Neural progenitor cell (in vitro differentiated cells): Measurements from ENCODE around the gene RHBDL1. TPM values are rescaled to one million over a fixed set of nuclear protein-coding genes. Genes with fewer than 3 reads are reported as not detected.
A peak's percentile ranks its signal among the peaks of the same experiment; 100 is the strongest.

ENCODE experiments used
- DNase-seq: peaks from one replicate; pipeline ENCODE4 v3.0.0-alpha.2; 2016; ENCODE audit warnings: low spot score
- H2AFZ ChIP-seq: fragments of 200-600 bp; sonication (generic); replicated peaks from 2 replicates; pipeline ENCODE4 v1.6.1; 2016; ENCODE audit warnings: antibody characterized with exemption
- H3F3A ChIP-seq: fragments of 200-600 bp; sonication (generic); 2 replicates; pipeline ENCODE4 v1.6.1; 2016; ENCODE audit warnings: antibody characterized with exemption, low read depth
- H3K27ac ChIP-seq: fragments of 200-600 bp; sonication (generic); 2 replicates; pipeline ENCODE4 v1.5.1; 2016; ENCODE audit warnings: mild to moderate bottlenecking
- H3K27me3 ChIP-seq: fragments of 200-600 bp; sonication (generic); 2 replicates; pipeline ENCODE4 v1.6.1; 2016; ENCODE audit warnings: mild to moderate bottlenecking, moderate library complexity
- H3K36me3 ChIP-seq: fragments of 200-600 bp; sonication (generic); 2 replicates; pipeline ENCODE4 v1.5.1; 2016
- H3K4me1 ChIP-seq: fragments of 200-600 bp; sonication (generic); 2 replicates; pipeline ENCODE4 v1.6.1; 2016; ENCODE audit warnings: mixed run types
- H3K4me2 ChIP-seq: fragments of 200-600 bp; sonication (generic); 2 replicates; pipeline ENCODE4 v1.6.1; 2016
- H3K4me3 ChIP-seq: fragments of 200-600 bp; sonication (generic); 2 replicates; pipeline ENCODE4 v1.5.1; 2016
- H3K79me2 ChIP-seq: fragments of 200-600 bp; sonication (generic); 2 replicates; pipeline ENCODE4 v1.6.1; 2016; ENCODE audit warnings: low read depth
- H3K9ac ChIP-seq: fragments of 200-600 bp; sonication (generic); 2 replicates; pipeline ENCODE4 v1.6.1; 2016
- H3K9me3 ChIP-seq: fragments of 200-600 bp; sonication (generic); 2 replicates; pipeline ENCODE4 v1.5.1; 2016; ENCODE audit warnings: low read depth
- H4K20me1 ChIP-seq: fragments of 200-600 bp; sonication (generic); 2 replicates; pipeline ENCODE4 v1.6.1; 2016; ENCODE audit warnings: low read depth
- H3K27ac Mint-ChIP-seq: 3 replicates; pipeline ENCODE4 v1.8.0; 2021; ENCODE audit warnings: mixed read lengths
- H3K27me3 Mint-ChIP-seq: 2 replicates; pipeline ENCODE4 v1.8.0; 2022; ENCODE audit warnings: low read depth, mild to moderate bottlenecking, inconsistent platforms, moderate library complexity, mixed read lengths; ENCODE audit not compliant: insufficient read depth
- H3K36me3 Mint-ChIP-seq: 3 replicates; pipeline ENCODE4 v1.8.0; 2021; ENCODE audit warnings: mixed read lengths
- H3K4me1 Mint-ChIP-seq: 3 replicates; pipeline ENCODE4 v1.8.0; 2021; ENCODE audit warnings: mixed read lengths
- H3K4me3 Mint-ChIP-seq: 3 replicates; pipeline ENCODE4 v1.8.0; 2021; ENCODE audit warnings: mild to moderate bottlenecking, moderate library complexity, mixed read lengths
- H3K9me3 Mint-ChIP-seq: 3 replicates; pipeline ENCODE4 v1.8.0; 2020; ENCODE audit warnings: mixed read lengths
- CTCF ChIP-seq: fragments of 200-600 bp; sonication (generic); IDR thresholded peaks from 2 replicates; pipeline ENCODE4 v1.5.1; 2017; ENCODE audit warnings: antibody characterized with exemption, mild to moderate bottlenecking
- EZH2 ChIP-seq: fragments of 200-600 bp; sonication (generic); IDR thresholded peaks from 2 replicates; pipeline ENCODE4 v1.6.1; 2017; ENCODE audit warnings: antibody characterized with exemption, mild to moderate bottlenecking, moderate library complexity
- EZH2phosphoT487 ChIP-seq: fragments of 200-600 bp; sonication (generic); IDR thresholded peaks from 2 replicates; pipeline ENCODE4 v1.6.1; 2017; ENCODE audit warnings: antibody characterized with exemption
- total RNA-seq: library from RNA; depleted of rRNA; stranded (reverse); fragments of >200 nt; gene quantifications from 2 replicates; pipeline ENCODE4 v1.2.3, GENCODE V29; 2015; ENCODE audit warnings: low replicate concordance

The RHBDL1 gene
- total RNA-seq, 1 donor from 2014 or later, result 0.28 TPM

- Histone ChIP-seq H3K27ac (no peak overlapping the region), H3K9ac (no peak overlapping the region), H3K36me3 (no peaks in the 10 kb centered on the region), H3K9me3 (no peaks in the 10 kb centered on the region), H3K27me3 (no peaks in the 10 kb centered on the region), H3K4me1 (peaks cover 8% of the 10 kb centered on the region), H3K4me3 (no peak overlapping the region), H2AFZ (no peak overlapping the region), H3K4me2 (no peak overlapping the region), H3K79me2 (peaks cover 15% of the 10 kb centered on the region), H4K20me1 (peaks cover 33% of the 10 kb centered on the region), H3F3A (peaks cover 16% of the 10 kb centered on the region)
- H3K4me3 Mint-ChIP-seq, result peak overlapping the region; percentile 84
- H3K4me1 Mint-ChIP-seq, result peaks cover 3% of the 10 kb centered on the region
- no peak overlapping the region for H3K27ac Mint-ChIP-seq
- H3K9me3 Mint-ChIP-seq, result no peaks in the 10 kb centered on the region
- H3K36me3 Mint-ChIP-seq, result no peaks in the 10 kb centered on the region
- TF ChIP-seq EZH2phosphoT487 (no peak), EZH2 (no peak), CTCF (no peak)
- DNase-seq, result no peak
- H3K27me3 Mint-ChIP-seq, result peaks cover 3% of the 10 kb centered on the region
Measured at GRCh38 chr16:669666-670065, 5.8 kb upstream of the RHBDL1 start.

GRCh38 chr16:670485-671352 lies 4.8 kb upstream of the RHBDL1 start:
- Mint-ChIP-seq H3K4me3 (peak overlapping the region; percentile 60), H3K36me3 (no peaks in the 10 kb centered on the region), H3K27me3 (peaks cover 5% of the 10 kb centered on the region), H3K9me3 (no peaks in the 10 kb centered on the region), H3K27ac (no peak overlapping the region), H3K4me1 (peaks cover 3% of the 10 kb centered on the region)
- Histone ChIP-seq H3F3A (peaks cover 23% of the 10 kb centered on the region), H3K36me3 (no peaks in the 10 kb centered on the region), H3K4me1 (peaks cover 15% of the 10 kb centered on the region), H3K27me3 (peaks cover 9% of the 10 kb centered on the region), H3K79me2 (peaks cover 15% of the 10 kb centered on the region), H4K20me1 (peaks cover 39% of the 10 kb centered on the region), H3K27ac (no peak overlapping the region), H3K9me3 (no peaks in the 10 kb centered on the region), H3K4me3 (no peak overlapping the region), H3K9ac (no peak overlapping the region), H2AFZ (no peak overlapping the region), H3K4me2 (no peak overlapping the region)
- no peak for DNase-seq
- TF ChIP-seq EZH2 (no peak), EZH2phosphoT487 (no peak), CTCF (no peak)

GRCh38 chr16:671353-672131 lies 3.9 kb upstream of the RHBDL1 start:
- Histone ChIP-seq H3F3A (peaks cover 27% of the 10 kb centered on the region), H3K4me2 (no peak overlapping the region), H3K79me2 (peaks cover 15% of the 10 kb centered on the region), H2AFZ (no peak overlapping the region), H3K27me3 (peaks cover 17% of the 10 kb centered on the region), H4K20me1 (peaks cover 39% of the 10 kb centered on the region), H3K9me3 (no peaks in the 10 kb centered on the region), H3K27ac (no peak overlapping the region), H3K4me3 (no peak overlapping the region), H3K4me1 (peaks cover 15% of the 10 kb centered on the region), H3K9ac (no peak overlapping the region), H3K36me3 (no peaks in the 10 kb centered on the region)
- Mint-ChIP-seq H3K9me3 (no peaks in the 10 kb centered on the region), H3K4me3 (no peak overlapping the region), H3K27me3 (peaks cover 5% of the 10 kb centered on the region), H3K27ac (no peak overlapping the region), H3K36me3 (no peaks in the 10 kb centered on the region), H3K4me1 (peaks cover 3% of the 10 kb centered on the region)
- no peak for DNase-seq
- no peak for TF ChIP-seq EZH2phosphoT487
- no peak for TF ChIP-seq CTCF
- TF ChIP-seq EZH2, result no peak
